ENCODE measurements around the gene HPS3.
"Not testable (repeated sequence)": the region's sequence is repeated elsewhere in the genome, so short reads cannot be mapped to it uniquely, and the experiment has no call there.

HPS3 gene

GRCh38 chr3:149188494-149188893 is 59.1 kb downstream of the HPS3 start:
- DNase-seq, result no peak
- Mint-ChIP-seq H3K36me3 (ENCODE audit: low read depth) (no peaks in the 10 kb centered on the region), H3K4me1 (ENCODE audit: low read depth) (no peaks in the 10 kb centered on the region), H3K9me3 (no peaks in the 10 kb centered on the region), H3K27ac (no peak overlapping the region), H3K4me3 (no peak overlapping the region), H3K27me3 (peaks cover 5% of the 10 kb centered on the region)

- H3K4me3 Mint-ChIP-seq, result no peak overlapping the region
- no peaks in the 10 kb centered on the region for H3K4me1 Mint-ChIP-seq (ENCODE audit: low read depth)
- H3K9me3 Mint-ChIP-seq, result no peaks in the 10 kb centered on the region
- H3K36me3 Mint-ChIP-seq (ENCODE audit: low read depth), result no peaks in the 10 kb centered on the region
- peaks cover 4% of the 10 kb centered on the region for H3K27me3 Mint-ChIP-seq
- no peak overlapping the region for H3K27ac Mint-ChIP-seq
- DNase-seq, result no peak
These were observed 65.8 kb downstream of the HPS3 start for GRCh38 chr3:149195221-149195620.

- H3K27ac Mint-ChIP-seq; H3K27me3 Mint-ChIP-seq; H3K9me3 Mint-ChIP-seq; H3K4me3 Mint-ChIP-seq; DNase-seq; H3K36me3 Mint-ChIP-seq (ENCODE audit: low read depth); H3K4me1 Mint-ChIP-seq (ENCODE audit: low read depth): not testable (repeated sequence)
These were observed 67.6 kb downstream of the HPS3 start for GRCh38 chr3:149196805-149197592.

GRCh38 chr3:149197669-149198068 is 68.2 kb downstream of the HPS3 start:
- no peak overlapping the region for H3K27ac Mint-ChIP-seq
- no peak overlapping the region for H3K4me3 Mint-ChIP-seq
- no peaks in the 10 kb centered on the region for H3K4me1 Mint-ChIP-seq (ENCODE audit: low read depth)
- no peaks in the 10 kb centered on the region for H3K36me3 Mint-ChIP-seq (ENCODE audit: low read depth)
- peaks cover 7% of the 10 kb centered on the region for H3K27me3 Mint-ChIP-seq
- no peak for DNase-seq
- no peaks in the 10 kb centered on the region for H3K9me3 Mint-ChIP-seq

- H3K4me3 Mint-ChIP-seq, result no peak overlapping the region
- peaks cover 7% of the 10 kb centered on the region for H3K27me3 Mint-ChIP-seq
- H3K9me3 Mint-ChIP-seq, result no peaks in the 10 kb centered on the region
- peaks cover 1% of the 10 kb centered on the region for H3K4me1 Mint-ChIP-seq (ENCODE audit: low read depth)
- H3K27ac Mint-ChIP-seq, result no peak overlapping the region
- DNase-seq, result no peak
- H3K36me3 Mint-ChIP-seq (ENCODE audit: low read depth), result no peaks in the 10 kb centered on the region
These were observed 69.2 kb downstream of the HPS3 start for GRCh38 chr3:149198611-149199010.

- H3K27me3 Mint-ChIP-seq, result peaks cover 7% of the 10 kb centered on the region
- no peak overlapping the region for H3K4me3 Mint-ChIP-seq
- no peaks in the 10 kb centered on the region for H3K36me3 Mint-ChIP-seq (ENCODE audit: low read depth)
- no peak overlapping the region for H3K27ac Mint-ChIP-seq
- H3K9me3 Mint-ChIP-seq, result no peaks in the 10 kb centered on the region
- H3K4me1 Mint-ChIP-seq (ENCODE audit: low read depth), result peaks cover 7% of the 10 kb centered on the region
- DNase-seq, result no peak
These were observed 70.0 kb downstream of the HPS3 start for GRCh38 chr3:149199474-149199873.

GRCh38 chr3:149203758-149204157 is 74.3 kb downstream of the HPS3 start:
- Mint-ChIP-seq H3K27me3 (peaks cover 7% of the 10 kb centered on the region), H3K36me3 (ENCODE audit: low read depth) (no peaks in the 10 kb centered on the region), H3K27ac (no peak overlapping the region), H3K4me3 (no peak overlapping the region), H3K4me1 (ENCODE audit: low read depth) (peaks cover 7% of the 10 kb centered on the region), H3K9me3 (no peaks in the 10 kb centered on the region)
- DNase-seq, result no peak

- Mint-ChIP-seq H3K27me3 (peaks cover 6% of the 10 kb centered on the region), H3K27ac (no peak overlapping the region), H3K9me3 (no peaks in the 10 kb centered on the region), H3K36me3 (ENCODE audit: low read depth) (no peaks in the 10 kb centered on the region), H3K4me1 (ENCODE audit: low read depth) (peaks cover 7% of the 10 kb centered on the region), H3K4me3 (no peak overlapping the region)
- no peak for DNase-seq
These were observed 75.1 kb downstream of the HPS3 start for GRCh38 chr3:149204390-149204991.

GRCh38 chr3:149207475-149207874 is 78.0 kb downstream of the HPS3 start:
- no peaks in the 10 kb centered on the region for H3K9me3 Mint-ChIP-seq
- no peak for DNase-seq
- no peak overlapping the region for H3K27ac Mint-ChIP-seq
- no peaks in the 10 kb centered on the region for H3K27me3 Mint-ChIP-seq
- no peak overlapping the region for H3K4me3 Mint-ChIP-seq
- peaks cover 7% of the 10 kb centered on the region for H3K4me1 Mint-ChIP-seq (ENCODE audit: low read depth)
- H3K36me3 Mint-ChIP-seq (ENCODE audit: low read depth), result no peaks in the 10 kb centered on the region

- Mint-ChIP-seq H3K27me3 (no peaks in the 10 kb centered on the region), H3K27ac (no peak overlapping the region), H3K9me3 (no peaks in the 10 kb centered on the region), H3K4me3 (no peak overlapping the region), H3K4me1 (ENCODE audit: low read depth) (no peaks in the 10 kb centered on the region), H3K36me3 (ENCODE audit: low read depth) (no peaks in the 10 kb centered on the region)
- no peak for DNase-seq
These were observed 80.0 kb downstream of the HPS3 start for GRCh38 chr3:149209431-149209830.

- no peak overlapping the region for H3K4me3 Mint-ChIP-seq
- H3K27me3 Mint-ChIP-seq, result no peaks in the 10 kb centered on the region
- H3K4me1 Mint-ChIP-seq (ENCODE audit: low read depth), result no peaks in the 10 kb centered on the region
- no peak for DNase-seq
- no peaks in the 10 kb centered on the region for H3K36me3 Mint-ChIP-seq (ENCODE audit: low read depth)
- no peak overlapping the region for H3K27ac Mint-ChIP-seq
- no peaks in the 10 kb centered on the region for H3K9me3 Mint-ChIP-seq
These were observed 82.9 kb downstream of the HPS3 start for GRCh38 chr3:149212386-149212785.

- no peak overlapping the region for H3K27ac Mint-ChIP-seq
- no peaks in the 10 kb centered on the region for H3K9me3 Mint-ChIP-seq
- H3K4me3 Mint-ChIP-seq, result no peak overlapping the region
- DNase-seq, result no peak
- no peaks in the 10 kb centered on the region for H3K4me1 Mint-ChIP-seq (ENCODE audit: low read depth)
- no peaks in the 10 kb centered on the region for H3K36me3 Mint-ChIP-seq (ENCODE audit: low read depth)
- no peaks in the 10 kb centered on the region for H3K27me3 Mint-ChIP-seq
These were observed 85.3 kb downstream of the HPS3 start for GRCh38 chr3:149214702-149215101.

GRCh38 chr3:149215515-149215914 is 86.1 kb downstream of the HPS3 start:
- no peaks in the 10 kb centered on the region for H3K36me3 Mint-ChIP-seq (ENCODE audit: low read depth)
- no peaks in the 10 kb centered on the region for H3K4me1 Mint-ChIP-seq (ENCODE audit: low read depth)
- no peaks in the 10 kb centered on the region for H3K9me3 Mint-ChIP-seq
- H3K4me3 Mint-ChIP-seq, result no peak overlapping the region
- H3K27ac Mint-ChIP-seq, result no peak overlapping the region
- no peaks in the 10 kb centered on the region for H3K27me3 Mint-ChIP-seq
- DNase-seq, result no peak

GRCh38 chr3:149216193-149216869 is 86.9 kb downstream of the HPS3 start:
- DNase-seq, result no peak
- Mint-ChIP-seq H3K36me3 (ENCODE audit: low read depth) (no peaks in the 10 kb centered on the region), H3K9me3 (no peaks in the 10 kb centered on the region), H3K4me1 (ENCODE audit: low read depth) (no peaks in the 10 kb centered on the region), H3K4me3 (no peak overlapping the region), H3K27me3 (no peaks in the 10 kb centered on the region), H3K27ac (no peak overlapping the region)

- Mint-ChIP-seq H3K27ac (no peak overlapping the region), H3K4me3 (no peak overlapping the region), H3K36me3 (ENCODE audit: low read depth) (no peaks in the 10 kb centered on the region)
These were observed 87.9 kb downstream of the HPS3 start for GRCh38 chr3:149217347-149217746.

More at GRCh38 chr3:149217347-149217746, 87.9 kb downstream of the HPS3 start:
- no peaks in the 10 kb centered on the region for H3K4me1 Mint-ChIP-seq (ENCODE audit: low read depth)
- no peaks in the 10 kb centered on the region for H3K27me3 Mint-ChIP-seq
- DNase-seq, result no peak
- H3K9me3 Mint-ChIP-seq, result no peaks in the 10 kb centered on the region
